Left renal cortex interstitium (tissue), 4 donors: Measurements from ENCODE around the gene CEP295NL. TPM values are rescaled to one million over a fixed set of nuclear protein-coding genes. Genes with fewer than 3 reads are reported as not detected.
"Not testable (repeated sequence)": the region's sequence is repeated elsewhere in the genome, so short reads cannot be mapped to it uniquely, and the experiment has no call there.

ENCODE experiments used
- DNase-seq, 4 donors: peaks; one replicate each; pipeline ENCODE4 v3.0.0-alpha.2; 2013; ENCODE audit warnings: low read depth in 4 of 4, low spot score in 2 of 4, missing footprints in 1 of 4
- polyA plus RNA-seq, 4 donors: library from polyadenylated mRNA; unstranded; fragments of 120-200 nt; gene quantifications; one replicate each; pipeline ENCODE4 v1.2.1, GENCODE V29; 2013; ENCODE audit not compliant: insufficient read length in 4 of 4

CEP295NL gene
- polyA plus RNA-seq, 4 donors, result 0.08 to 1.1 (median 0.54) TPM; not detected in 1

DNA sequence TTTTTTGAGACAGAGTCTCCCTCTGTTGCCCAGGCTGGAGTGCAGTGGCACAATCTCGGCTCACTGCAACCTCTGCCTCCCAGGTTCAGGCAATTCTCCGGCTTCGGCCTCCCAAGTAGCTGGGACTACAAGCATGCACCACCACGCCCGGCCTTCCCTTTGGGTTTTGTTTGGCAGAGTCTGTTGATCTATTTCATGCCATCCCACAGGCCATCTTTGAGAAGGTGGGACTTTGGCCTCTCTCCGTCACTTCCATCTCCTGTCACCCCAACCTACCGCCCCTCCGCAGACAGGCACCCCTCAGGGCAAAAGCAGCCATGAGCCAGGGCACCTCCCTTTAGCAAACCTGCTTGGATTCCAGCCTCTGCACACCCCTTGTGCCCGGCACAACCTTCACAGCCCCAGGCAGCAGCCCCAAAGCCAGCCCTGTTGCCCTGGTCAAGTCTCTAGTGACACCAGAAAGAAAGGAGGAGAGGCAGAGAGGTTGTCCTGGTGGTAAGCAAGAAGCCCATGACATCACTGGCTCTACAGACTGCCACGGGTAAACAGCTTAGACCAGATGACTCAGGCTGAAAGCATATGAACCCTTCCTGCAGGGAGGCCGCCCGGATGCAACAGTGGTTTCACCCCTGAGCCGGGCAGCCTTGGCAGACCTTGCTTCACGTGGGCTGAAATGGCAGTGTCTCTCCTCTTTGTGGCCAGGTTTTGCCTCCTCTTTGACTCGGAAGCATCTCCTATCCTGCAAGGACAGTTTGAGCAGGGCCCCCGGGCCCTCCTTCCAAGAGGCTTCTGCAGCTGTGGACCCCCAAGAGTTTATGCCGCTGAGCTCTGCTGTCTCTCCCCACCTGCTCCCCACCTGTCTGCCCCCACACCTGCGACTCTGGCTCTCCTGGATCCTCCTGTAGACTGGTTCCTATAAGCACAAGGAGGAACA lies 30.3 kb upstream of the CEP295NL start:
- no peak for DNase-seq

DNA sequence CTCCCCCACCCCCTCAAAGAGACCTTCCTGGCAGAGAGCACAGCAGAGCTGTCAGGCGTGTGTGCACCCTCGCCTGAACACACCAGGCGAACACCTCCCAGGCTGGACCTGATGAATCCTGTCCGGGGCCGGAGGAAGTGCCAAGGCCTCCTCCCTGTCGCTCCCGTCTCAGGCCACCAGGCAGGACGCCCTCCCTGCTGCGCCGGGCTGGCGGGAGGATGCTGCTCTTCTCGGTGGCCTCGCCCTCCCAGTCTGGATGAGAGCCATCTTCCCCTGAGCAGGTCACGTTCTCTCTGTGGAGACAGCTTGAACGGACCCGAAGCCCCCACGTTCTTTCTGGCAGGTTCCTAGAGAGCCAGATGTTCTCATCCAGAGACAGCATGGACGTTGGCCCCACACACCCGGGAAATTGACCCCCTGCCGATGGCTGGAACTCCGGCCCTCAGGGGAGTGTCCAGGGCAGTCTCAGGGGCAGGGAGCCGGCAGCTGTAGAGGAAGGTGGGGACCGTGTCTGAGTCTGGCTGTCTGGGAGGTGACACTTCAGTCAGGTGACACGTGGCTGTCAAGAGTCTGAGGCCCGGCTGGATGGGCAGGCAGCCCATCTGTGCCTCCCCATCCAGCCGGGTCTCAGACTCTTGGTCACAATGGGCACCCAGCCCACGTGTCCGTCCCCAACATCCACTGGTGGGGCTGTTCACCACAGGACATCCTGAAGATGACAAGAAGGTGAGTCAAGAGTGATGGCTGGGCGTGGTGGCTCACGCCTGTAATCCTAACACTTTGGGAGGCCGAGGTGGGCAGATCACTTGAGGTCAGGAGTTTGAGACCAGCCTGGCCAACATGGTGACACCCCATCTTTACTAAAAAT lies 27.1 kb upstream of the CEP295NL start:
- DNase-seq, result no peak

DNA sequence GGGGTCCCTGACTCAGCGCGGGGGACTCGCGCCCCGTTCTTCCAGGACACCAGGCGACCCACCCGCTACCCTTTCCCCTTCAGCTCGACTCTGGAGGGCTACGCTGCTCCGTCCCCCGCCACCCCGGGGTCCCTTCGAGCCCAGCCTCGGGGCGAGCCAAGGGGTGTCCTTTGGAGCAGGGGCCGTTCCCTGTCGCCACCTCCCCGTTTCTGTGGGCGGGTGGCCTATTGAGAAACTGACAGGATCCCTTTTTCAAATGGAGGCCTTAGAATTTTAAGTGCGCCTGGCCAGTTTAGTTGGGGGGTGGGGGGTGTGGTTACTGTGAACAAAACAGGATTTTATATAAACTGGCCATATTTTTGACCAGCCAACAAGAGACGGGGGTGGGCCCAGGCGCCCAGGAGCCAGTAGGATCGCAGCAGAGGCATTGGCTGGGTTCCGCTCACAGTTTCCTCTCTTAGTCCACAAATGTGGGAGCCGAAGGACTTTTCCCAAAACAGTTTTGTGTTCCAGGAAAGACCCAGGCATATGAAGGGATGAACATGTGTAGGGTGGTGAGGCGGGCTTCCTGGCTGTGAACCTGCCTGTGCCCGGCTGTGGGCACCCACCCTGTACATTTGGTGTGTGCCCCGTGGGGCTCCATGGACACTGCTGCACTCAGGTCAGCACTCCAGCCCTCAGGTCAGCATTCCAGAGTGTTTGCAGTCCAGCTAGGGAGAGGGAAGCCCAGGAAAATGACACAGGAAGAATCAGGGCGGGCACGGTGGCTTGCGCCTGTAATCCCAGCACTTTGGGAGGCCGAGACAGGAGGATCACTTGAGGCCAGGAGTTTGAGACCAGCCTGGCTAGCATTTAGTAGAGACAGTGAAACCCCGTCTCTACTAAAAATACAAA lies 22.9 kb upstream of the CEP295NL start:
- peak in 1 of 4 donors; percentile 66 for DNase-seq

DNA sequence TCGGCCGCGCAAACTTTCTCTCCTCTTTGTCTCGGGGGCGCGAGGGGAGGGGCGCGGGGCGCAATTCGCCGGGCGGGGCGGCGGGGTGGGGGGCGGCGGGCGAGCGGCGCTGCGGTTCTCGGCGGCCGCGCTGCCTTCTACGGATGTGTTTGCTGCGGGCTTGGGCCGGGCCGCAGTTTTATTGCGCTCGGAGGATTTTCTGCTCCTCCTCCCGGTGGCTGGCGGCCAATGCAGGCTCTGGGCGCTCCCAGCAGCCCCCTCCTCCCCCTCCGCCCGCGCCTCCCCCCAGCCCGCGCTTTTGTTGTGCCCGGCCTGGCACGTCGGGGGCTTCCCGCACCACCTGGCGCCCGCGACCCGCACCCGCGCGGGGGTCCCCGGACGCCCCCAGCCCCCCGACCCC lies 22.2 kb upstream of the CEP295NL start, which contains the start of gene TIMP2:
TSS of gene TIMP2 (minus strand) at position 154 of the 400 bp plus-strand sequence. CDS start 299 bp downstream, outside the sequence.
- peak in 3 of 4 donors; percentile 70 to 85 (median 79) for DNase-seq

DNA sequence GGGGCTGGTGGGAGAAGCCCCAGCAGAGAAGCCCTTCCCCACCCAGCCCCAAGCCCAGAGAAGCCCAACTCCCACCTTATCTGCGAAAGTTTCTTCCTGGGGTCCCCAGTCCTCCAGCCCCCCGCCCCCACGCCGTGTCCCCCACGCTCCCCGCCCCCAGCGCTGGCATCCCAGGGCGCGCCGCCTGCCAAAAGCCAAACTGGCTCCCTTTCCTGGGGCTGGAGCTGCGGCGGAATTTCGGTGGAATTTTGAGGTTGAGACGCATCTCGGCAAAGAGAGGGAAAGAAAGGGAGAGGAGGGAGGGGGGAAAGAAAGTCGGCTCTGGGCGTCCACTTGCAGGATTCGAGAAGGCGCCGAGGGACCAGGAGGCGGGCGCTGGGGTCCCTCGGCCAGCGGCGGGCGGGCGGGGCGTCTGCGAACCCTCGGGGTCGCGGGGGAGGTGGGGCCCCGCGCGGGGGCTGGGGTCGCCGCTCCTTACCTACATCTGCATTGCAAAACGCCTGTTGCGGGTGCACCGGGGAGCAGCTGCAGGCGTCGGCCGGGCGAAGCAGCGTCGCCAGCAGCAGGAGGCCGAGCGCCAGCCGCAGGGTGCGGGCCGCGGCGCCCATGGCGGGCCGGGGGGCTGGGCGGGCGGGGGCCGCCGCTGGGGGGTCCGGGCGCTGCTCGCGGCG lies 21.6 kb upstream of the CEP295NL start:
- DNase-seq, result no peak

DNA sequence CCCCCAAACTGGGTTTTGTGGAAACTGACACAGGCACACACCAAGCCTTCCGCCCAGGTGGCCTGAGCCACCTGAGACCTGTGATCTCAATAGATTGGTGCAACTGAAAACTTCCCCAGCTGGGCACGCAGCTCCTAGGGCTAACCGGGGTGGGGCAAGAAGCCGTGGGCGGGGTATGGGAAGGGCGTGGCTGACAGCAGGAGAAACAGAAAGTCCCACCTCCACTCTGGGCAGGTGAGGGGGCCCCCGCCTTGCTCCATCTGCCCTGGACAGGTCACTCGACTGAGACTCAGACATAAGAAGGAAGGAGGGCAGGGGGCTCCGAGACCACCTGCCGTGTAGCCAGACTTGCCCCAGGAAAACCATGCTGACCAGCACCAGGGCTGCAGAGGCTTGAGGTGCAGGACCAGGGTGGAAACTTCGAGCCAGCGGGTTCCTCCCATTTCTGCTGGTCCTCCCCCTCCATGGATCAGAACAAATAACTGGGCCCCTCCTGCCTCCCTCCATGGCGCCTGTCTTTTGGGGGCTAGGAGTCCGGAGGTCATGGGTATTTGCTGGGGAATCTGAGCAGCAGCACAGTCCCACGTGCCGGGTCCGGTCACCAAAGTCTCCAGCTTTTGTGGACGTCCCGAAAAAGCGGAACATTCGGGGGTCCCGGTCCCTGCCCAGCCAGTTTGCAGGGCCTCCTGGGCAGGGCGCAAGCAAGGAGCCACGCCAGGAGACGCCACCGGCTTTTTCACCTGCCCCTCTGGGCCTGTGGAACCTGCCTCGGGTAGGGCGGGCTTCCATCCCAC lies 20.9 kb upstream of the CEP295NL start:
- no peak for DNase-seq

DNA sequence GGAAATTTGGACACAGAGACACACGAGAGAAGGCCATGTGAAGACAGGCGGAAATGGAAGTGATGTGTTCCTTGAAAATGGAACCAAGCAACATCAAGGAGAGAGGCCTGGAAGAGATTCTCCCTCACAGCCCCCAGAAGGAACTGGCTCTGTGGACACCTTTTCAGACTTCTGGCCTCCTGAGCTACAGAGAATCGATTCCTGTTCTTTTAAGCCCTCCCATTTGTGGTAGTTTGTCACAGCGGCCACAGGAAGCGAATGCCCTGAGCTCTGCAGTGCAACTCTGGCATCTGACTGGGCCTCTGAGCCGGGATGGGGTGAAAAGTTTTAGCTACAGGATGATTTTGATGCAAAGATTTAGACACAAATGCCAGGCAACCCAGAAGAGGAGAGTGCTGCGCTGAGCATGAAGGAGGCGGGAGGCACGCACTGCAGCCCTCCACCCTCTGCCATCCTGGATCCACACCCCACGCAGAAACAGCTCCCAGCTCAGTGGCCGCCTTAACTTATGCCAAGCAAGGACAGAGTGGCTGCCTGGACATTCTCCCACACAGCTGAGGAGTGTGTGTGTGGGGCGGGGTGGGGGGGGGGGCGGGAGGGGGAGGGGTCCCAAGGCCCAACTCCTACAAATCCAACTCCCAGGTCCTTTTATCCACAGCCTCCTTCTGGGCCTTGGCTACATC lies 20.0 kb upstream of the CEP295NL start:
- no peak for DNase-seq

DNA sequence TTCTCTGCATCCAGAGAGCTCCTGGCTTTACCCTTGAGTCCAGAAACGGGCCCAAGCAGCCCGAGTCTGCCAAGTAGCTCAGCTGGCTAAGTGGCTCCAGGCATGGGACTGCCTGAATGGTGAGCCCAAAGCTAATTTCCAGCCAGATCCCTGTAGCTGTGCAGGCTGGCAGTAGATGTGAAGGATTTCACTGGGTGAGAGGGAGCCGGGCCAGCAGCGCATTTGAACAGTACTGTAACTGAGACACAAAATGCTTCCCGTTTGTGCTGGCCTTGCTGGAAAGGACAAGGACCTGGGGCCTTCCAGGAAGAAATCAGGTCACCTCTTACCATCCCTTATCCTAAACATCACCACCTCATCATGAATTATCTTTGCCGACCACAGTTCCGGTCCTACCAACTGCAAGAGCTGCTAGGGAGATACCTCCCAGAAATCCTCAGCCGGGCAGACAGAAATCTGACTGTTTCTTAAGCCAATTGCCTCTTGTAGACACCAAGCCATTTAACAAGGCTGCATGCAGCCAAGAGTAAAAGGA lies 18.5 kb upstream of the CEP295NL start:
- no peak for DNase-seq

DNA sequence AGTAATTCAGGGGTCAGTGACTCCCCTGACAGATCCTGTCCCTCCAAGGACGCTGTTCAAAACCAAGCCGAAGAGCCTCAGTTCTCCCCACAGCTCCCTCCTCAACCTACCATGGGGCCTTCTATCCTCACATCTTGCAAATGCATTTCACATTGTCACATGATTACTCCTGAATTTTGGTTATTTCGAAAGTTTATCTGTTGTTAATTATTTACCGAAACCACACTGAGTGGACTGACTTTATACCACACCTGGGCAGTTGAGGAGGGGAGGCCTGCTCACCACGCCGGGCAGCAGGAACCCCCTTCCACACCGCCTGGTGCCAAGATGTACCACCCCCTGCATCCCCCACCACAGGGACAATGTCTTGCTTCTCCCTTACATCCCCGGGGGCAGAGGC lies 17.5 kb upstream of the CEP295NL start:
- no peak for DNase-seq

DNA sequence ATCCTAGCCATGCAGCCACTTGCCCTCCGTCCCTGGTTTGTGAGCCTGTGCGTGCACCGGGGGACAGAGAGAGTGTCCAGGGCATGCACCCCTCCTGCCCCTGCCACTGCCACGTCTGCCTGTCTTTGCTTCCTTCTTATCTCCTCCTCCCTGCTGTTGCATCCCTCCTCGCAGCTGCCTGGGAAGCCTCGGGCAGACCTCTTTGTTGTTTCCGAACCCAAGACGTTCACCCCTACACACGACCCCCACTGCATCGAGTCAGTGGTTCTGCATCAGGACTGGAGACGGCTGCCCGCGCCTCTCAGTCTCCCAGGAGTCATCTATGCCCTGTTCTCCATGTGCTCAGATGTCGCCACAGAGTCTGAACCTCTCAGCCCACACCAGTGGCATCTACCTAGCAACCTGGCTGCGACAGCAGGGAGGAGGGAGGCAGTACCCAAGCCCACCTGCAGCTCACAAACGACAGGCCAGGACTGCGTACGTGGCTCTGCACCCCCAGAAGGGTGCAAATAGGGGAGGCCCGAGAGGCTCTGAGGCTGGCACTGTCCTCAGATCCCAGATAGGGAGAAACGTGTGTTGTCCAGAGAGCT lies 17.0 kb upstream of the CEP295NL start:
- DNase-seq, result no peak

DNA sequence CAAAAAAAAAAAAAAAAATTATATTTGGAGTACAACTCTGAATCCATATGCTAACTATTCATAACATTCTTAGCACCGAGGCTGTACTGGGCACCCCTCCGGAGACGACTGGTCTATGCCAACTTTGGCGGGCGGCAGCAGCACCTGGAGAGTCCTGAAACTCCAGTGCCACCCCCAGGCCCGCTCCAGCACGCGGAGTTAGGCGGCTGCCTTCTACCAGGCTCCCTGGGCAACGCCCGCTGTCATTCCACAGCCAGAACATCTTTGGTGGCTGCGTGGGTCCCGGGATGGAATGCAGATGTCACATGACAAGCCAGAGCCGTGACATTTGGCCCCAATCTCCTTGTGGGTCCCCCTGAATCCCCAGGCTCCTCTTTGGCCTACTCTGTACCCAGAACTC lies 16.0 kb upstream of the CEP295NL start:
- no peak for DNase-seq

DNA sequence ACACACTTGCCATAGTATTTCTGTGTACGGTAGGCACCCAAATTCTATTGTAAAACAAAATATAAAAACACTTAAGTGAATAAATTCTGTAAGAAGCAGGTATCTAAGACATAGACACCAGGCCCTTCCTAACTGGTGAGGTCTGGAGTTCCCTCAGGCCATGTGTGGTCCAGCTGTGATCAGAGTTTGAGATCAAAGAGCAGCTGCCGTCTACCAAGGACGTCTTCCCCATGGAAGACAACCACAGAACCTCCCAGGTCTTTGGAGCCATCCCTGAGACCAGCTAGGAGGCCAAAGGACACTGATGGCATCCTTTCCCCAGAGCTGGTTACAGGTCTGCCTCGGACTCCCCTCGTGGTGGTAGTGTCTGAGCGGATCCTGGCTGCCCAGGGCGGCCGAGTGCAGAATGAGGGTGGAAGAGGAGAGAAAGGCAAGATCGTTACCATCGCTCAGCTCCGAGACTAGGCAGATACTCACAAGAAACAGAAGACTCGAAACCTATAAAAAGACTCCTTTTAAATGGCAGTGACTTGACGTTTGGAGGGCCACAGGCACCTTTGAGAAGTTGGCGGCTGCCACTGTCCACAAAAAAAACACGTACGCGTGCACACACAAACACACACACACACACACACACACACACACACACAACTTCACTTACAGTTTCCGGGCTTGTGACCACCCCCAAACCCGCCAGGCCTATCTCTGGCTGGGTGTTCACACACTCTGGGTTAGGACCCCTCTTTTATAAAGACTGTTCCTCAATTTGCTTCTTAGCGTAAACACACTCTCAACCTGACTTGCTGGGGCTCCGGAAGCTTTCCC lies 14.7 kb upstream of the CEP295NL start:
- no peak for DNase-seq

DNA sequence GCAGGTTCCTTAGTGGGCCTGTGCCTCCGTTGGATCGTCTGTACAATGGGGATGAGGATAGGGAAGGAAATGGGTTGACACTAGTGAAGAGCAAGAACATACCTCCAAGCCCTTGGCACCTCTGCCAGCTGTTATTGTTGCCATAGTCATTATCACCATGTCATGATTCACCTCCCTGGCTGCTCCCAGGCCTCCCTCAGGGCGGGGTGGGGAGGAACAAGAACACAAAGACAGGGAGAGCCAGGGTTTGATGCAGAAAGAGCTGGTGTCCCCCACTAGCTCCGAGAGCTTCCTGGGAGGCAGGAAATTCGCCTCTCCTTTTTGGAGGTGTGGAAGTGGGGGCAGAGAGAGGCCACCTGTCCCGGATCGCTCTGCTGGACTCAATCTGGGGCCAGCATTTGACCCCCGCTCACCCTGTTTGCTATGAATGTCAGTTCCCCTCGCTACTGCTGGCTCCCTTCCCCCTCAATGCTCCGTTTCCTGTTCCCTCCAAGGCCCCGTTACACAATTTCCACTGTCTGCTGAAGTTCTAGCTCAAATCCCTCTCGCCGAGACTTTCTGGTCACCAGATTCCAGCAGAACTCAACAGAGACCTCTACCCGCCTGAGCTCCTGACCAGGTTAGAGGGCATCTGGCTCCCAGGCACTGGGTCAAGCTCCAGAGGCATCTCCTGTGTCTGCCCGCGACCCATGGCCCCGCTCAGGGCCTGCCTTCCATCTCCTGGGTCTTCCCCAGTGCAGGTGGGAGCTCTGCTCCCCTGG lies 13.1 kb upstream of the CEP295NL start:
- DNase-seq, result no peak

DNA sequence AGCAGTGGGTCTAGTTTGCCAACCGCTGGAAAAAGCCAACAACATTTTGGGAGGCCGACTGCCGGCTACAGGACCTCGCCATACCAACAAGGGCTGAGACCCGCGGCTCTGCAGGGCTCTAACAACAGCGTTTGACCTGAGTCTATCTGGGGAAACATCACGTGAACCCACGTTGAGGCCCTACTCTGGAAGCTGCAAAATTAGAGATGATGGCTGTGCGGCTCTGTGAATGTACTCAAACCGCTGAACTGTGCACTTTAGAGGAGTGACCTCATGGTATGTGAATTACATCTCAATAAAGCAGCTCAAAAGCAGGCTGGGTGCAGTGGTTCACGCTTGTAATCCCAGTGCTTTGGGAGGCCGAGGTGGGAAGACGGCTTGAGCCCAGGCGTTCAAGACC lies 10.1 kb upstream of the CEP295NL start:
- no peak for DNase-seq

DNA sequence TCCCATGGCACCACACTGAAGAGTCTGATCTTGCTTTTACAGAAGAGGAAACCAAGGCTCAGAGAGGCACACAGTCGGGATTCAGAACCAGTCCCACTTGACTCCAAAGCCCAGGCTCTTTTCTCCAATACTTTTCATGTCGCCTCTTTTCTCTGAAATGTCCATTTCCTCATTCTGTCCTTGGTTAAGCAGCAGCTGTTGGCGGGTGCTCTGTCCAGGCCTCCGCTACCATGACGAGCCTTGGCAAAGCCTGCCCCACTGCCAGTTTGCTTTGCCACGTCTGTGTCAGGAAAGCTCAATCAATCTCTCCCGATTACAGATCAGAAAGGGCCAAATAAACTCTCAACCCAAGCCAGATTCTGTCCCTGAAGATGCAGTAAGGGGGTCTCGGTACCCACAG lies 9.1 kb upstream of the CEP295NL start:
- DNase-seq, result no peak

DNA sequence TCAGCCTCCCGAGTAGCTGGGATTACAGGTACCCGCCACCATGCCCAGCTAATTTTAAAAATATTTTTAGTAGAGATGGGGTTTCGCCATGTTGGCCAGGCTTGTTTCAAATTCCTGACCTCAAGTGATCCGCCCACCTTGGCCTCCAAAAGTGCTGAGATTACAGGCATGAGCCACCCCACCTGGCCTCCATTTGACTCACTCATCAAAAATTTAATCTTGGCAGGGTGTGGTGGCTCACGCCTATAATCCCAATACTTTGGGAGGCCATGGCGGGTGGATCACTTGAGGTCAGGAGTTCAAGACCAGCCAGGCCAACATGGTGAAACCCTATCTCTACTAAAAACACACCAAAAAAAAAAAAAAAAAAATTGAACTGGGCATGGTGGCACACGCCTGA lies 8.5 kb upstream of the CEP295NL start:
- DNase-seq, result not testable (repeated sequence)
